Measurements from ENCODE around the gene RUNX1.

Gene RUNX1

DNA sequence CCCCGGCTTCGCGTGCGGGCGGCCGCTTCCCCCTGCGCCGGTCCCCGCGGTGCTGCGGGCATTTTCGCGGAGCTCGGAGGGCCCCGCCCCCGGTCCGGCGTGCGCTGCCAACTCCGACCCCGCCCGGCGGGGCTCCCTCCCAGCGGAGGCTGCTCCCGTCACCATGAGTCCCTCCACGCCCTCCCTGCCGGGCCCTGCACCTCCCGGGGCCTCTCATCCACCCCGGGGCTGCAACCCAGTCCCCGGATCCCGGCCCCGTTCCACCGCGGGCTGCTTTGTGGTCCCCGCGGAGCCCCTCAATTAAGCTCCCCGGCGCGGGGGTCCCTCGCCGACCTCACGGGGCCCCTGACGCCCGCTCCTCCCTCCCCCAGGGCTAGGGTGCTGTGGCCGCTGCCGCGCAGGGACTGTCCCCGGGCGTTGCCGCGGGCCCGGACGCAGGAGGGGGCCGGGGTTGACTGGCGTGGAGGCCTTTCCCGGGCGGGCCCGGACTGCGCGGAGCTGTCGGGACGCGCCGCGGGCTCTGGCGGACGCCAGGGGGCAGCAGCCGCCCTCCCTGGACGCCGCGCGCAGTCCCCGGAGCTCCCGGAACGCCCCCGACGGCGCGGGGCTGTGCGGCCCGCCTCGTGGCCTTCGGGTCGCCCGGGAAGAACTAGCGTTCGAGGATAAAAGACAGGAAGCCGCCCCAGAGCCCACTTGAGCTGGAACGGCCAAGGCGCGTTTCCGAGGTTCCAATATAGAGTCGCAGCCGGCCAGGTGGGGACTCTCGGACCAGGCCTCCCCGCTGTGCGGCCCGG lies 159.2 kb downstream of the RUNX1 start:
- peak; percentile 88 for DNase-seq

DNA sequence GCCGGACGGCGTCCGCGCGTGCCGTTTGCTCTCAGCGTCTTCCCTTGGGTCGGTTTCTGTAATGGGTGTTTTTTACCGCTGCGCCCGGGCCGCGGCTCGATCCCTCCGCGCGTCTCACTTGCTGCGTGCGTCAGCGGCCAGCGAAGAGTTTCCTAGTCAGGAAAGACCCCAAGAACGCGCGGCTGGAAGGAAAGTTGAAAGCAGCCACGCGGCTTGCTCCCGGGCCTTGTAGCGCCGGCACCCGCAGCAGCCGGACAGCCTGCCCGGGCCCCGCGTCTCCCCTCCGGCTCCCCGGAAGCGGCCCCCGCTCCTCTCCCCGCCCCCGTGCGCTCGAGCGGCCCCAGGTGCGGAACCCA lies 159.8 kb downstream of the RUNX1 start:
- DNase-seq, result peak; percentile 39

DNA sequence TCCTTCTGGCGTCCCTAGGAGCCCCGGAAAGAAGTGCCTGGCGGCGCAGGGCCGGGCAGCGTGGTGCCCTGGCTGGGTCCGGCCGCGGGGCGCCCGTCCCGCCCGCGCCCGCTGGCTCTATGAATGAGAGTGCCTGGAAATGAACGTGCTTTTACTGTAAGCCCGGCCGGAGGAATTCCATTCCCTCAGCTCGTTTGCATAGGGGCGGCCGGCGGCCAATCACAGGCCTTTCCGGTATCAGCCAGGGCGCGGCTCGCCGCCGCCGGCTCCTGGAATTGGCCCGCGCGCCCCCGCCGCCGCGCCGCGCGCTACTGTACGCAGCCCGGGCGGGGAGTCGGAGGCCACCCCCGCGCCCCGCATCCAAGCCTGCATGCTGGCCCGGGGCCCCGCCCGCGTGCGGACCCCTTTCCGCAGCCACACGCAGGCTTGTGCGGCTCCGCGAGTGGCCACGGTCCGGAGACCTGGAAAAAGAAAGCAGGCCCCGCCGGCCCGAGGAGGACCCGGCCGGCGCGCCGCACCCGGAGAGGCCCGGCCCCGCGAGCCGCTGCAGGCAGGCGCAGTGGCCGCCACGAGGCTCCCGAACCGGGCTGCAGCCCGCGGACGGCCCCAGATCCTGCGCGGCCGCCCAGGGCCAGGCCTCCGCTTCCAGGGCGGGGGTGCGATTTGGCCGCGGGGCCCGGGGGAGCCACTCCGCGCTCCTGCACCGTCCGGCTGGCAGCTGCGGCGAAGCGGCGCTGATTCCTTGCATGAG lies 160.4 kb downstream of the RUNX1 start:
- DNase-seq, result peak; percentile 92

DNA sequence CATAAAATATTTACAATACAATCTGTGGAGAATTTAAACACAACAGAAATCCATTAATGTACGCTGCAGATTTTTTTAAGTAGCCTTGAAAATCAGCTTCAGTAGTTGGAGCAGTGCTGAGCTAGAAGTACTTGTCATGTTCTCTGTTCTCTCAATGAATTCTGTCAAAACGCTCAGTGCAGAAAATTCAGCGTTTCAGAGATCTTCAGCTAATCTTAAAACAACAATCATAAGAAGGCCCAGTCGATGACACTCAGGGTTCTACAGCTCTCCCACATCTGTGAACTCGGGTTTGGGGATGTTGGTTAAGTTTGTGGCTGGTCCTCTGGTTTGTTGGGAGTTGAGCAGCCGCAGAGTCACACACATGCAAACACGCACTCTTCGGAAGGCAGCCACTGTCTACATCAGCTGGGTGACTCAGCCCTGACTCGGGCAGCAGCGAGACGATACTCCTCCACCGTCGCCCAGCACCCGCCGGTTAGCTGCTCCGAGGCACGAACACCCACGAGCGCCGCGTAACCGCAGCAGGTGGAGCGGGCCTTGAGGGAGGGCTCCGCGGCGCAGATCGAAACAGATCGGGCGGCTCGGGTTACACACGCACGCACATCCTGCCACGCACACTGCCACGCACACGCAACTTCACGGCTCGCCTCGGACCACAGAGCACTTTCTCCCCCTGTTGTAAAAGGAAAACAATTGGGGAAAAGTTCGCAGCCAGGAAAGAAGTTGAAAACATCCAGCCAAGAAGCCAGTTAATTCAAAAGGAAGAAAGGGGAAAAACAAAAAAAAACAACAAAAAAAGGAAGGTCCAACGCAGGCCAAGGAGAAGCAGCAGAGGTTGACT lies 161.2 kb downstream of the RUNX1 start:
- peak; percentile 63 for DNase-seq

DNA sequence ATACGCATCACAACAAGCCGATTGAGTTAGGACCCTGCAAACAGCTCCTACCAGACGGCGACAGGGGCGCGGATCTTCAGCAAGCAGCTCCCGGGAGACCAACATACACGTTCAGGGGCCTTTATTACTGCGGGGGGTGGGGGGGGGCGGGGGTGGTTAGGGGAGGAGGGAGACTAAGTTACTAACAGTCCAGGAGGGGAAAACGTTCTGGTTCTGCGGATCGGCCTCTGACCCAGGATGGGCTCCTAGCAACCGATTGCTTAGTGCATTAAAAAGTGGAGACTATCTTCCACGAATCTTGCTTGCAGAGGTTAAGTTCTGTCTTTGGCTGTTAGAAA lies 162.0 kb downstream of the RUNX1 start:
- no peak for DNase-seq

DNA sequence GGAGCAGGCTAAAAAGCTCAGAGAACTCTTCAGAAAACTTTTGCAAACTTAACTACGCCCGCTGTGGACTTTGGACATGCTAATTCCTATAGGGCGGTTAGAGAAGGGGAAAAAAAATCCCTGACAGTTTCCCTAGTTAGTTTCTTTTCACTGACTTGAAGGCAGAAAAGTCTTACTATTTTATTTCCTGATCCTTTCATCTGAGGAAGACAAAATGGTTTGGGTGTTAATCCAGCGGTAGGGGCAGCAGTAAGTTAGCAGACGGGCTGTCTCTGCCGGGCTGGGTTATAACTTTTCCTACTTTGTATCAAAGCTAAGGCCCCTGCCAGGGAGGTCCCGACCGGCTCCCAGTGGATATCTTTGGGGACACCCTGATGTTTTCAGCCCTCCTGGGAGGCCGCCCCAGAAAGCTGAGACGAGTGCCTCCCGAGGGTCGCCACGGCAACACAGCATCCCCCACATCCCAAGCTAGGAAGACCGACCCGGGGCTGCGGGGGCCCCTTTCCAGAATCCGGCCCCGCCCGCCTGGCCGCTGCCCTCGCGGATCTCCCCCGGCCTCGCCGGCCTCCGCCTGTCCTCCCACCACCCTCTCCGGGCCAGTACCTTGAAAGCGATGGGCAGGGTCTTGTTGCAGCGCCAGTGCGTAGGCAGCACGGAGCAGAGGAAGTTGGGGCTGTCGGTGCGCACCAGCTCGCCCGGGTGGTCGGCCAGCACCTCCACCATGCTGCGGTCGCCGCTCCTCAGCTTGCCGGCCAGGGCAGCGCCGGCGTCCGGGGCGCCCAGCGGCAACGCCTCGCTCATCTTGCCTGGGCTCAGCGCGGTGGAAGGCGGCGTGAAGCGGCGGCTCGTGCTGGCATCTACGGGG lies 162.6 kb downstream of the RUNX1 start:
- DNase-seq, result no peak

DNA sequence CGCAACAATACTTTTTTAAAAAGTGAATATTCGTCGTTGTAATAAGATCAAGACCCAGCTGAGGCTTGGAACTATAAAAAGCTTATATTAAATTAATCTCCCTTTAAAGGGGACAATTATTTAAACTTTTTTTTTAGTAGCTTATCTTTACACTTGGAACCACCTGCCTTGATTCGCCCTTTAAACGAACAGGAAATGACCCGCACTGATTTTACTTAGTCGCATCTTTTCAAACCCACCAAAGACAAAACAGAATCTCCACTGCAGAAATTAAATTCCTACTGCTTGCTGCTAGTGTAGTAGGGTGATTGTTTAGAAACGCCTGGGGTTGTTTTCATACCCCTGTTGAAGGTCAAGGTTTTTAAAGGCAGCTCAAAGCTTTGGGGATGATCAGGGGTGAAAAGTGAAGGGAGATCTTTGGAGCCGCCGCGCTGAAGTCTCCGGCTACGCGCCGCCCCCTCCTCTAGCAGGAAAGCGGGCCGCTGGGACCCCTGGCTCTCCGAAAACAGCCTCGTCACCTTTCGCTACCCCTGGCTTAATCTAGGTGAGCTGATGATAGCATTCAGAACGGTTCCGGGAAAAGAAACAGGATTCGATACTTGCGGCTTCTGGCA lies 163.4 kb downstream of the RUNX1 start:
- no peak for DNase-seq

DNA sequence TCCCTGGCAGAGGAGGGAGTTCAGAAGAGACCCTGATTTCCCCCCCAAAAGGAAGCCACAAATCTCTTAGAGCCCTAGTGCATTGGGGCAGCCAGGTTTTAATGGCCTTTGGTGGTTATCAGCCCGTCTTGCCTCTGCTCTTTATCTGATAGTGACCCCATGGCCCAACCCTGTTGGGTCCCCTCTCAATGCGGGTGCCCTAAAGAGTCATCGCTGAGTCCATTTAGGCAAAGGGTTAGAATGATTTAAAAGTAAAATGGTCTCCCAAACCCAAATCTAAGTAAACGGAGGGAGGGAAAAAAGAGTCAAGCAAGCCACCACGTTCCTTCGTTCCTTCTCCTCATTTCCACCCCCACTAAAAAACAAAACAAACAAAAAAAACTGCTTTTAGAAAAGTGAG lies 164.0 kb downstream of the RUNX1 start:
- DNase-seq, result no peak

DNA sequence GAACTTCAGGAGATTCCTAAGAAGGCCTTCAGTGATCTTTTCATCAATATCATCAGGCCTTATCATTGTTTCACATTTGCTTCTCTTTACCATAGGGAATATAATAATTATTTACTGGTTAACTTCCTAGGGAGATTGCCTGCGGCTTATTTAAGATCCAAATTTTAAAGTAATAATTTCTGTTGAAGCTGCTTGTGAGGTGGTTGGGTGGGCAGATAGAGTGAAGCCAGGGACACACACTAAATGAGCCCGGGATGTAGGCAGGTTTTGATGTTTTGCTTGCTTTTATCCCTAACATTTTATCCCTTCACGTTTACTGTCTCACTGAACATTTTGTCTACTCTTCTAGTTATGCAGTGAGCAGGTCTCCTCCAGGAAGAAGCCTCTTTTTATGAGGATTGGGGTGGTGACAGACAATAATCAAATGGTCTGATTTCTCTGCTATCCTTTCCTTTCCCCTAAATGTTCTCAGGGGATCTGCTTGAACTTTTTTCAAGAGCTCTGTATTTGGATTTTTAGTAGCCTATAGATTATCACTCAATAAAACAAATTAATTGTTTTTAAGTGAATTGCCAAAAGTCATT lies 164.7 kb downstream of the RUNX1 start:
- no peak for DNase-seq

DNA sequence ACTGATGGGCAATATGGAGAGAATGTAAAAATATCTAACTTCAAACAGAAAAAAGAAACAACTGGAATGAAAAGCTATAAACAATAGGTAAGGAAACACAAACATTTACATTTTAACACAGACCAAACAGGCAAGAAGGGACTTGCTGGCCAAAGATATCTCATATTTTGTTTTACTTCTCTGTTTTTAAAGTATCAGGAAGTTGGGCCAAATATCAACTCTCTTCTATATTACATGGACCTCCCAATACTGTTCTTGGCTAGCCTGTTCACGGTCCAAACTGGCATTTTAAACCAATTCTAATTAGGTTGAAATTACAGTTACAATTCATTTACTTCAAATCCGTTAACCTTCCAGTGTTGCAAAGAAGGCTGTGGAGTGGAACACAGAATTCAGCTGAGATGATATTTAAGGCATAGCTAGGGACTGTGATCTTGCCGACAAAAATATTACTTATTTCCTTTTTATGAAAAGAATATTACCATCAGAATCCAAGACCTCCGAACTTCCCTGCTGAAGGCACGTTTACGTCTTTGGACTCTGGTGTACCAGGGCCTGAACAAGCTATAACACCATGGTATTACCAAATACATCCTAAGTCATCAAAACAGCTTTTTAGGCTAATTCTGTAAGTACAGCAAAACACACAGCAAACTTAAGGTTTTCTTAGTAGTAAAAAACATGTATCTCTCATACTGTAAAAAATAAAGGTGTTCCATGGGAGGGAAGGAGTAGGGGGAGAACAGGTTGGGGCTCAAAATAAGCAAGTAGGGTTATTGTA lies 165.4 kb downstream of the RUNX1 start:
- DNase-seq, result no peak

DNA sequence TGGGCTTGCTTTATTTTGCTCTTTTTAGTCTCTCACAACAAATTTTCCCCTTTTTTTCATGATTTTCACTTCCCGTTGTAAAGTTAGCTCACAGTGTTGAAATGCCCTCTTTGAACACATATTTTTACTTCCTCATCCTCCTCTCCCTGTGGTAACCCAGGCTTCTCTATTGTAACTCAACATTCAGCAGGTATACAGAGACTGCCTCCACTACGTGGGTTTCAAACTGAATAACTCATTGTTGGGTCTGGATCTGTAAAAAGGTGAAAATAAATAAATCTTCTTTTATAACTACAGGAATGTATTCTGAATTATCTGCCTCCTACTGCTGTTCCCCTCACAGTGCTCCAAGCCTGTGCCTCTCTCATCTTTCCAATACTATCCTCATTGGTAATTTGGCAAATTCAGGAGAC lies 166.4 kb downstream of the RUNX1 start:
- no peak for DNase-seq

DNA sequence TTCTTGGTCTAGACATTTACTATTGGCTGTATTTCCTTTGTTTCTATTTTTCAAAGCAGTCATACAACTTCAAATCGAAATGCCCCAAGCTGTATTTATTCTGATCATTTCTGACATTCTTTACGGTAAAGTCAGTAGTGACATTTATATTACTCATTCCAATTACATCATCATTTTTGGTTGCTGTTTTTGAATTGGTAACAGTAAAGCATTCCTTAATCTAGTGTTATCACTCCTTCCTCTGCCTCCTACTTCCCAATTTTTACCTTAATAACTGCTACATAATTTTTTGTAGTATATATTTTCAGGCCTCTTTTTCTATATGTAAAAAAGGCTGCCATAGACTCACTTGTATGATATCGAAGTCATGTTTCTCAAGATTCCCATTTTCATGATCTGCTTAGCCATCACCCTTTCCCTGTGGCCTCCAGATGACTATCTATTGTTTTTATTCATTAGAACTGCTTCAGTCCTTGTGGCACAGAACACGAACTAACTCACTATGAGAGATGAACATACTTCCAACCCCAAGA lies 167.2 kb downstream of the RUNX1 start:
- no peak for DNase-seq

DNA sequence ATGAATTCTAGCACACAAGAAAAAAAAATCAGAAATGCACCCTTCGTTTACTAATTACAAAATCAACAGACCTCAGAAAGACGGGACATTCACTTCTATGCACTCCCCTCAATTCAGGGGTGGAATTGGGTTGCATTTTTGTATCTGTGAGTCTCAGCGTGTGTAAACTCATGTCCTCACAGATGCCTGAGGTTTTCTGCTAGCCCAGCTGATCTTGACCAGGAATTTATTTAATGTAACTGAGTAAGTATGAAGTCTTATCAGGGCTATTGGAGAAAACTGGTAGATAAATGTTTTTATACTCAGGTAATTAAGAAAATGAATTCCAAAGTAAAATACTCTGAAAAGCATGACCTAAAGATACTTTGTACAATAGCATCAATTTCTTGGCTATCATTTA lies 167.7 kb downstream of the RUNX1 start:
- DNase-seq, result no peak

DNA sequence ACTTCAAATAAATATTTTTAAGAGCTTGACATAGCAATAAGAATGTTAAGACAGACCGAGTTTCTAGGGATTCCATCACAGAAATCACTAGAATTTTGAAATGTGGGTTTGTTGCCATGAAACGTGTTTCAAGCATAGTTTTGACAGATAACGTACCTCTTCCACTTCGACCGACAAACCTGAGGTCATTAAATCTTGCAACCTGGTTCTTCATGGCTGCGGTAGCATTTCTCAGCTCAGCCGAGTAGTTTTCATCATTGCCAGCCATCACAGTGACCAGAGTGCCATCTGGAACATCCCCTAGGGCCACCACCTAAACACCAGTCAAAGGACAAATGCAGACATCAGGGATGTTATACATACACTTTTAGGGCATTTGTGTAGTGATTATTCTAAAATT lies 168.7 kb downstream of the RUNX1 start:
- DNase-seq, result no peak

DNA sequence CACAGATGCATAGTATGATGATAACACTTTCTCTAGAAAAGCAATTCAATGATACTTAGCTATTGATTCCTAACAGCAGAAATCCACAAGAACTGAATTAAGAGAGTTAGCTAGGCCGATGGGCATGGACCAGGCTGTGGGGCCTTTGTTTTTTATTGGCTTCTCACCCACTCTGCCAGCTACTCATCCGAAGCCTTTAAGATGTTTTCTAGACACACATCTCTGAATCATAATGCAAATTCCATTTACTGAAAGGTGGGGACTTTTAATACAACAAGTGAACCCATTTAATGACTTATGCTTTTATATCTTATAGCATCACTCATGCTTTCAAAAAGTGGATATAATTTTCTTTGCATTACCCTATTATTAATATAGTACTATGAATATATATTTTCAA lies 170.2 kb downstream of the RUNX1 start:
- no peak for DNase-seq

DNA sequence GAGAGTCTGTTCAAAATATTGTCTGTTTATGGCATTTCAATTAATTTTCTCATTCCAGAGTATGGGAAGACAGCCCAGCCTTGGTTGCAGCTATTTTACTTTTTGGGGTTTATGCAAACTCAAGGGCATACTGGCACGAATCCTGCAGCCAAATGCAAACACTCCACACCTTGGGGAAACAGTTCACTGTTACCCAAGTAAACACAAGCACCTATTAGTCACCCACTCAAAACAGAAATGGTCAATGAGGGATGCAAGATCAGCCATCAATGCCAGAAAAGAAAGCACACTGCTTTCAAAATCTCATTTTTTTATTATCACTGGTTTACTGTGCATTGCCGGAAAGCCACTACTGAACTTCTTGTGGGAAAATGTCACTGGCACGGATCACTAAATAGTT lies 170.6 kb downstream of the RUNX1 start:
- DNase-seq, result peak; percentile 68

DNA sequence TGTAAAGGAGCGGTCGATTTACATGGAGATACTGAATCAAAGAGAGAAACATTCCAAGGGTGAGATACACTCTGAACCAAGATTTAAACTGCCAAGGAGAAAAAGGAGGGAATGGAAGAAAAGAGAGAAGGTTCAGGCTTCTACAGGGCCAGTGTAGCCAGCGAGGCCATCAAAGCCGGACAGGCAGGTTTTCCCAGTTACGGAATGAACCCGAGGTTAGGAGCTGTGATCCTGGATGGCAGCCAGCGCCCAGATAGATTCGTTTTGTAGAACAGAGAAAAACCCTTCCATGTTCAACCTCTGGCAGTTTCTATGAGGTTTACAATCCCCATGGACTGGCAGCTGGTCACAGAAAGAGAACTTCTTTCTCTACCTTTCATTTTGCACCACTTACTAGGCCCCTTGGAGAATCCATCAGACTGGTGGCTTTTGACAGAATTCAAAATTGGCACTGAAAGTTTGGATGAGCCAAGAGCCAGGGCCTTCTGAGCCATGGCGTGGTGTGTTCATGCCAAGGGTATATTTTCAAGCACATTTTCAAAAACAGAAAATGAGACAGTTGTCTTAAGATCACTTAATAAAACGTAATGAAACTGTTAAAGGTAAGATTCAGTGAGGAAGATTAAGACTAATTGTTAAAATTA lies 171.5 kb downstream of the RUNX1 start:
- DNase-seq, result peak; percentile 92

DNA sequence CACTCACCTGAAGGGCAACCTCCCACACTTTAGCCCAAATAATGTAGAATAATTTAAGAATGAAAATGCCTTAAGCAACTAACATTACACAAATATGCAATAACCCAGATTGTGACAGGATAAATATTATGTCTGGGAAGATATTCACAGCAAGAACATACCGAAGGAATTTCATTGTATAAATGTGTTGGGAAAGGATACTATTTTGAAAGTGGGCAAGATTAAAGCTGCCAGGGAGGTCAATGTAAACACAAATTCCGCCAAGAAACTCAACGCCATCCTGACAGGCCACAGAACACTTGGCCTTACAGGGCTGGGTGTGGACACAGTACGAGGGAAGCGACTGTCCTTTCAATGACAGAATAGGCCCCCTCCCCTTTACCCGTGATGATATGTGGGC lies 173.3 kb downstream of the RUNX1 start:
- DNase-seq, result no peak

DNA sequence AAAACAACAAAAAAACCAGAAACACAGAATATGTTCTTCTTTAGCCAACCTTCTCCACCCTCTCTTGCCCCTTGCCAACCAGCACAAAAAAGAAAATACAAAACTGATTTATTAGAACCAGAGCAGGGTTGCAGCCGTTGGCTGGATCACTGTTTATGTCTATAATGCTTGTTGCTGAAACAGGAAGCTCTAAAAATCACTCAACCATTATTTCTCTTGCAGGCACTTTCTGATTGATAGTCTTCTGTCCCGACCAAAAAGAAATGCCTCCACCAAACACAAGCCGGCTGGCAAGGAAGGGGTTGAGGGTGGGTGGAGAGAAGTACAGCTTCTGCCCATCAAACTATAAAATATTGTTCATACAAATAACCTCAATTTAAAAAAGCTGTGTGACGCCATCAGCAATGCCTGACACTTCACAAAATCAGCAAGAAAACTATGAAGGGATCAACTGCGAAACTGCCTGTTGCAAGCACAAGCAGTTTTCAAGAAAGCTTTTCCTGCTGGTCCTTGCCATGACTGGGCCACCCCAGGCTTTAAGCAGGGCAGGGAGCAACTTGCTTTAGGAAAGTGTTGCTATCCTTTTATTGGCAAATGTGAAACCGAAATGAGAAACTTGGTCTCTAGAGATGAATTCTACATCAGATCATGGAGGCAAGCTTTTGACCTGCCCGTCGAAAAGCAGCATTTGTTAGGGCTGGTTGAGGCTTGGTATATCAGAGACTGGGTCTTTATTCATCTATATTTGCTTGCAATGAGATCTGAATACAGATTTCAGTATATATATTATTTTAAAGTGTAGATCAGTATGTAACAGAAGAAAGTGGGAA lies 174.2 kb downstream of the RUNX1 start:
- no peak for DNase-seq
